IPS DF 4.7 (cell line): ENCODE data around the gene USP48.
"Not testable (repeated sequence)": the region's sequence is repeated elsewhere in the genome, so short reads cannot be mapped to it uniquely, and the experiment has no call there.

Experiments
- DNase-seq: peaks from one replicate; pipeline ENCODE4 v3.0.0-alpha.2; 2013; ENCODE audit warnings: low spot score; ENCODE audit errors: extremely low read depth

The USP48 gene

DNA sequence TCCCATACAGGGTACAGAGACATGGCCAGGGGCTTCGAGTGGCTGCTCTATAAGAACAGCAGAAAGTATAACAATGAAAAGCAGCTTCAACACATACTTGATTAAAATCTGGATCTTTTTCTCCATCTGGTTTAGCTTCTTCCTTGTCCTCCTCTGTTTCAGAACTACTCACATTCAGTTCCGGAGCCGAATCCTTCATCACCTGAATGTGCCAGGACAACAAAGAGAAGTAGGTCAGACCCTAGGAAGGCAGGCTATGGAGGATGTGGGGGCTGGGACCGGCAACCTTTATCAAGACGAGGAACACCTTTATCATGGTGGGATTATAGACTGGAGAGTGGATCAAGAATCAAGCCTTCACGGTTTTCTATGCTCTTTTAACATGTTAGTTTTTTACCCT, 81.5 kb downstream of the USP48 start:
- no peak for DNase-seq

DNA sequence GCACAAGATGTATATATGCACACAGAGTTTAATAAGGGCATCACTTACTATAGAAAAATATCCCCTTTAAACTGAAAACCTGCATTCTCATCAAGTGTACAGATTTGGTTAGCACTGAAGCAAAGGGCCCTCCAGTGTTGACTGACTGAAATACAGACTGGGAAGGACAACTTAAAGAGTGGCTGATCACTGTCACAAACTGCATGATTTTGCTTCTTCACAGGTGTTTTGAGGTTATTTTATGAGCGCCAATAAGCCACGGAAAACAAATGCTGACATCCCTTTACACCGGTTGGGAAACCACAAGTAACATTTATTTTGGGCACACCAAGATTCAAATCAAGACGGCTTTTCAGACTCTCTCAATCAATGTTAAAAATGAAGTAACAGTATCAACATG, 82.9 kb downstream of the USP48 start:
- DNase-seq: no peak

DNA sequence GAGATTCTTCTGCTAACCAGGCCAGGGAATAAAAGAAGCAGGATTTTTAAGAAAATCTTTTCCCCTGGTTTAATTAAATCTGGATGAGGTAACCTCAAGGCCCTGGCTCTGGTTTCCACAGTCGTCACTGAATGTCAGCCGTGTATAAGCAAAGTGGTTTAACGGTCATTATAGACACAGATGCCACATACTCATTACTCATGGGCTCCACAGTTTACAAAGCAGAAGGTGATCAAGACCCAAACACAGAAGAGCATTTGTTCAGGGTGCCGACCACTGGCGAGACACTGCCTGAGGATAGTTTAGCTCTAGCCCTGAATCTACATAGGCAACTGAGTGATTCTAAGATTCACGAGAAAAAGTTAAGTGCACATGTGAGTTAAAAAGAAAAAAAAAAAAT, 86.0 kb downstream of the USP48 start:
- DNase-seq: no peak

DNA sequence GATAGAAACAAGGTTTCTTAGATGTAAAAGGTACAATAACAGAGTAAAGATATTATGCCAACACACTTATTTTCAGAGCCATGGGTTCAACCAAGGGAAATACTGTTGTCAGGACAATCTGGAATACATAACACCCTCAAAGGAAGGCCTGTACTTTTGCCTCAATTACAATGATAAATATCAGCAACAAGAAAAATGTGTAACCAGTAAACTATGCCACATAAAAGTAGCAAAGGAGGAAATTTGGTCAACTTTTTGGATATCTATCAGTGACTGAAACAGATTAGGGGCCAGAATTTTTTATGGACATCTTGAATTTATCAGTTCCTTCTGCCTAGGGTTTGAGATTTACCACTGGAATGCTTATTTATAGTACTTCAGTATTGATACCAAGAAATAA, 89.2 kb downstream of the USP48 start:
- DNase-seq: no peak

- DNase-seq: no peak
Observed at GRCh38 chr1:21691739-21692138, 91.2 kb downstream of the USP48 start.

- no peak for DNase-seq
Observed at GRCh38 chr1:21689661-21690372, 93.1 kb downstream of the USP48 start.

DNA sequence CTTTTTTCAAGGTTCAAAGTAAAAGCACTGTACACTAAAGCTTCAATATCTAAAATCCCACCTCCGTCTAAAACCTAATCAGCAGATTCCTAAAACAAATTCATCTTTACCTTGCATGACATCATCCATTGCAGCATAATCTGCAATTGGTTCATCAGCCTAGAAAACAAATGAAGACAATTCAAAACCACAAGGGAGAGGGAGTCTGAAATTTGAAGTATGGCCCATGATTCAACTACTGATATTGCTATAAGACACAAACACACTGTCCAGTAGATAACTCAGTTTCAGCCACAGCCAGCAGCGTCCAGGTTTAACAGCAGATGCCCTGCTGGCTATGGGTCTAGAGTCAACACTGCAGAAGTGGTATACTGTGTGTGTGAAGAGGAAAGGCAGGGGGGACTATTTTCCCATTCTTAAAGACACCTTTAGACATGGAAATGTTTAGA, 95.8 kb downstream of the USP48 start:
- DNase-seq: no peak

DNA sequence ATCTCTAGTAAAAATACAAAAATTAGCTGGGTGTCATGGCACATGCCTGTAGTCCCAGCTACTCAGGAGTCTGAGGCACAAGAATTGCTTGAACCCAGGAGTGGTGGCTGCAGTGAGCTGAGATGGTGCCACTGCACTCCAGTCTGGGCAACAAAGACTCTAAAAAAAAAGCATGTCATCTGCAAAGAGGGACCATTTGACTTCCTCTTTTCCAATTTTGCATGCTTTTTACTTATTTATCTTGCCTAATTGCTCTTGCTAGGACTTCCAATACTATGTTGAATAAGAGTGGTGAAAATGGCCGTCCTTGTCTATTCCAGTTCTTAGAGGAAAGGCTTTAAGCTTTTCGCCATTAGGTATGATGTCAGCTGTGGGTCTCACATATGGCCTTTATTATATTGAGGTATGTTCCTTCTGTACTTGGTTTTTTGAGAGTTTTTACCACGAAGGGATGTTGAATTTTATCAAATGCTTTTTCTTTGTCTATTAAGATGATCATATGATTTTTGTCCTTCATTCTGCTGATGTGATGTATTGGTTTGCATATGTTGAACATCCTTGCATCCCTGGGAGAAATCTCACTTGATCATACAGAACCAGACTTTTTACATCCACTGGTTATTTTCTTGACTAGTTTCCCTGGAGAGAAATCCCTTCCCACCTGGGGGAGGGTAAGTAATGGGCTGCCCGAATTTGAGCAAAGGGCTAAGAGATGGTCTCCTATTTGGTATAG, 96.8 kb downstream of the USP48 start:
- no peak for DNase-seq

- no peak for DNase-seq
Observed at GRCh38 chr1:21681426-21681825, 101.5 kb downstream of the USP48 start.

DNA sequence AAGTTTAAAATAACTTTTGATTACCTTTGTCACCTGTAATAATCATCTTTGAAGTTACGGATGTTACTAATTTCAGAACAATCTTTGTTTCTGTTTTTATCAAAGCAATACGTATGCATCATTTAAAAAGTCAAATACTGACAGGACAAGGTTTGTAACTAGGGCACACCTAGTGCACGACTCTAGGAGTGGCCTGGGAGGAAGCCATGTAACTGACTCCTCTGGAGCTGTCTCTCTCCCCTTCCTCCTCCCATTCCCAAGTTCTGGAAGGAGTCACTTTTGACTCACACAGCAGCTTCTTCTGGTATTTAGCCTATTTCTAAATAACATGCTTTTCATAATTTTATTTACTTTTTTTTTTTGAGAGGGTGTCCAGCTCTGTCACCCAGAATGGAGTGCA, 102.0 kb downstream of the USP48 start:
- no peak for DNase-seq

DNA sequence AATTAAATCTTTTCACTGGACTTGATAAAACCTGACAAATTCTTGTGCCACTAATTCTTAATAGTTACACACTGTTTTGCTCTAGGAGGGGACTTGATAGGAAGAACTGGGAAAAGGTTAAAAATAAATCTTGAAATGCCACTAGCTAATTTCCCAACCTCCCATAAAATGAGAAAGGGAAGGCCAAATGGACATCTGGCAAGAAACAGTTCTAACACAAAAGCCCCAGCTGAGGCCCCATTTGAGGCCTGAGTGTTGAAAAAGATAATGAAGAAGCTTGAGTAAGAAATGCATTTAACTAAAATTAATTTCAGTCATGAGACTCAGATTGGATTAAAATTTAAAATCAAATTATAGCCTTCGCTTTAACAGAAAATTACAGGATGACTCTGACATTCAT, 102.6 kb downstream of the USP48 start:
- no peak for DNase-seq

DNA sequence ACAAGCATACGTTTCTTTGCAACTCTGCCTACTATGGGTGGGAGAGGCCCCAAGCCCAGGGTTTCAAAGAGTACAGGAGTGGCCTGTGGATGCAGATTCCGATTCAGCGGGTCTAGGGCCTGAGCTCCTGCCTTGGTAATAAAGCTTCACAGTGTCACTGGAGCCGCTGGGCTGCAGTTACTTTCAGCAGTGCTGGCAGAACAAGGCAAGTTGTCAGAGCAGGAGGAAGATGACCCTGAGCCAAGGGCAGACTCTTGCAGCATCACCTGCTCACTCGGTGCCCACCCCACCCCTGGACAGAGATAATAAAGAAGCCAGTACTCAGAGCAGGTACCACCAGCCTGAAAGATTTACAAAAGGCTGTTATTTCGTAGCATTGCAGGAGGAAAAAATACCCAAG, 105.8 kb downstream of the USP48 start:
- DNase-seq: no peak

DNA sequence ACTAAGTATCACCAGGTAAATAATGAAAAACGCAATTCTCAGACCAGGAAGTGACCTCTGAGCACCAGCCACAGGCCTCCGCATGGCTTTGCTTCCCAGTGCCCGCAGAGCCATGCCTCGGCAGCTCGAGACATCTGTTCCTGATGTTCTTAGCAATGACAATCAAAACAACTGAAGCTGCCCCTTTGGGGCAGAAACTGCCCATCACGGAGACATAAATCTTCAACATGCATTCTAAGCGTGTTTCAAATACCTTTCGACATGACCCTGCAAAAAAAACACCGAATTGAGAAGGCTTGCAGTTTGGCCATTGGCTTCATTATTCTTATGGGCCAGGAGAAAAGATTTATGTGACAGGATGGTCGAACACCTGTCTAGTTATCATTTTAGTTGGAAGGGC, 108.0 kb downstream of the USP48 start:
- no peak for DNase-seq

DNA sequence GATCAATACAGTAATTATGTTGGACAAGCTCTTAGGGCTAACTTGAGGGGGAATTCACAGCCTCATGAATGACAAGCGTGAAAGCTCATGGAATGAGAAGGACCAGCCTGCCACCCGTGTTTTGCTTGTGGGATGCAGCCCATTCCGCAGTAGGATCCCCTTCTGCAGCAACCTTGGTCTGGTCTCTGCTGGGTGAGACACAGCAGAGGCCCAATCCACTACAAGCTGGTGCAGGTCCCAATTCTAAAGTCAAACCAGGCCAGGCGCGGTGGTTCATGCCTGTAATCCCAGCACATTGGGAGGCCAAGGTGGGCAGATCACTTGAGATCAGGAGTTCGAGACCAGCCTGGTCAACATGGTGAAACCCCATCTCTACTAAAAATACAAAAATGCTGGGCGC, 109.1 kb downstream of the USP48 start:
- not testable (repeated sequence) for DNase-seq

DNA sequence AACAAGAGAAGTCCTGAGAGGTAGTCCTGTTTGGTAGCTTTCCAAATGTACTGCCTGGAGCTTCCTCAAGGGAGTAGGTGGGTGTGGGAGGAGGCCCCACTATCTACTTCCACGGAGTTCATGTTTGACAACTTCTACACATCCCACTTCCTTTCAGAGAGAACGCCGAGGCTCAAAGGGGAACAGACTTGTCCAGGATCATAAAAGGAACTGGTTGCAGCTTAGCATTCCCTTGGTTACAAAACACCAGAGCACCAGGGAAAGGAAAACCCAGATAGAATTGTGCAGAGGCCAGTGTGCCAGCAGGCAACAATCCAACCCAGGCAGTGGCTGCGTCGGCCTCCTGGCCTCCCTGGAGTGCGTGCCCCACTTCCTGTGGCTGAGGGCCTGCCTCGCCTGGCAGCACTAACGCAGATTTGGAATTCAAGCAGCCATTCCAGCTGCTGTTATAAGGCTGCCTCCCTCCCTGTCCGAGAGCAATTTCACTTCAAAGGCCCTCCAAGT, 109.6 kb downstream of the USP48 start:
- DNase-seq: no peak

GRCh38 chr1:21672478-21673276, 110.3 kb downstream of the USP48 start:
- no peak for DNase-seq

GRCh38 chr1:21671915-21672314, 111.0 kb downstream of the USP48 start:
- no peak for DNase-seq

DNA sequence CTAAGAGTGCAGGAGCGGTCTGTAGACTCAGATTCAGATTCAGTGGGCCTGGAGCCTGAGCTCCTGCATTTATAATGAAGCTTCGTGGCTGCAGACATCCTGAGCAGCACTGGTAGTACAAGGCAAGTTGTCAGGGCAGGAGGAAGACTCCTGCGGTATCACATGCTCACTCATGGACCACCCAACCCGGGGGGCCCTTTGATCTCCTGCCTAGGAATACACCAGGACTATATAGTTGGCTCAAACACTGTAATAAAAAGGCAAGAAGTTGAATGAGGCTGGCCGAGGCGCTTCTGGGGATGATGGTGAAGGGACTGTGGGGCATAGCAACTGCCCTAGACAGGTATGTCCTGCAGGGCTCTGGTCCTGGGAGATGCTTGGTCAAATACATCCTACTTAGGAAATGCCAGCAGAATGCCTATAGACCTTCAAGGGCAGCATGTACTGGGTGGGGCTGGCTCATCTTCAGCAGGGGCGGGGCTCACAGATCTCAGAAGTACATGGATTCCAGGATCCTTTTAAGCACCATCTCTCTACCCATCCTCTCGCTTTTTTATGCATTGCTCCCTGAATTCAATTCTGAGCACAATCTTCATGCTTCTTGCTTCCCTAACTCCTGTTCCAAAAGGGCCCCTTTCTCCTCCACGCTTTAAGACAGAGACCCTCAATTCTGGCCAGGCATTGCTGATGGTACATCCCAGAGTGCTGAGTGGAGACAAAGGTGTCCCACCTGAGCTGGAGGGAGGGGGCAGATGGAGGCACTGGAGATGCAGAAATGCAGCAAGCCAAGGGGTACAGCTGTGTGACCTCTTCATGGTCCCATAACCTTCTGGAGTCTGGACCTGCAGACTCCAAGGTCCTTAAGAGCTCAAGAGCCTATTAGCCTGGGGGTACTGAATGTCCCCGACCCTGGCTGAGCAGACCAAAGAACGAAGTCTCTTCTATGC, 111.7 kb downstream of the USP48 start:
- no peak for DNase-seq

DNA sequence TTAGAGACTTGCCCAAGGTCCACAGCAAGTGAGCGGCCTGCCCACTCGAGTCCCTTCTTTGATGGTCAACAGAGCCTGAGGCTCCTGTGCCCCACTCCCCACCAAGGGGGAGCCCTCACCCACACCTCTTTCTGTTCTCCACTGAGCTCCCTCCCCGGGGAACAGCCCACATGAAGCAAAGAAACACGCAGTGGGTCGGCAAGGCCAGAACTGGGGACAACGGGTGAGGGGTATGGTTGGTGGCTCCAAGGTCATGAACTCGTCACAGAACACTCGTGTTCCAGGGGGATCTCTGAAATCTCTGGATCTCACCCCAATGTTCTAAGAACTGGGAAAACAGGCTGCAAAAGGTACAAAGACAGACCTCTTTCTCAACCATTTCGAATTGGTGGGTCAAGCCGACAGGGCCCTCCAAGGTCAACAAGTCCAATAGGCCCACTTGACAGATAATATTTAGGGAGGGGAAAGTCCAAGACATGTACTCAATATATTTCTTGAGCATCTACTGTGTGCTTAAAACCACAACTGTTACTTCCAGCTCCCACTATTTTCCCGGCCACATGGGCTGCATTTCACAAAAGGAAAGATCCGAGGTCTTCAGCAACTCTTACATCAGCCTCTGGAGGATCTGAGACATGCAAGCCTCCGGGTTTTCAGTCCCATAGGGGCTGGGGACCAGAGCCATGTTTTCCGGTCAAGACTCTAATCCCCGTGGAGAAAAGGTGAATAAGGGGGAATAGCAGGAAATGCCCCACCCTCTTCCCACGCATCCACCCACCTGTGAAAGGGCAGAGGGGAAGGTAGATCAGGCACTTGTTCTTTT, 112.7 kb downstream of the USP48 start:
- no peak for DNase-seq
